ENCODE data around the gene DNAH6.

DNA sequence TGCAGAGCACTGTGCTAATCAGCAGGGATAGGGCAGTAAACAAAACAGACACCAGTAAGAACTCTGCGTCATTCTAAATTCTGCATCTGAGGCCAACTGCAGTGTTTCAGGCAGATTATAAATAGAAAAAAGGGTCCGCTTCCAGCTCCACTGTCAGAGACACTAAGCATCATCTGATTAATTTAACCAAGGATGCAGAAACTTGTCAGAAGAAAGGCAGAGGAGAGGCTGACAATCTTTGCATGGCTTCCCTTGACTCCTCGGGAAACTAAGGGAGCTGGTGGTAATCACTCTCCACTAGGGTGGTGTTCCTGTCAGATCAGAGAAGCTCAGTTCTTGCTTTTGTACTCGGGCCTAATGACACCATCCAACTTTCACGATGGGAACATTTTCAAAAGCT, 123.5 kb downstream of the DNAH6 start:
- TF ChIP-seq, protein P1, sequence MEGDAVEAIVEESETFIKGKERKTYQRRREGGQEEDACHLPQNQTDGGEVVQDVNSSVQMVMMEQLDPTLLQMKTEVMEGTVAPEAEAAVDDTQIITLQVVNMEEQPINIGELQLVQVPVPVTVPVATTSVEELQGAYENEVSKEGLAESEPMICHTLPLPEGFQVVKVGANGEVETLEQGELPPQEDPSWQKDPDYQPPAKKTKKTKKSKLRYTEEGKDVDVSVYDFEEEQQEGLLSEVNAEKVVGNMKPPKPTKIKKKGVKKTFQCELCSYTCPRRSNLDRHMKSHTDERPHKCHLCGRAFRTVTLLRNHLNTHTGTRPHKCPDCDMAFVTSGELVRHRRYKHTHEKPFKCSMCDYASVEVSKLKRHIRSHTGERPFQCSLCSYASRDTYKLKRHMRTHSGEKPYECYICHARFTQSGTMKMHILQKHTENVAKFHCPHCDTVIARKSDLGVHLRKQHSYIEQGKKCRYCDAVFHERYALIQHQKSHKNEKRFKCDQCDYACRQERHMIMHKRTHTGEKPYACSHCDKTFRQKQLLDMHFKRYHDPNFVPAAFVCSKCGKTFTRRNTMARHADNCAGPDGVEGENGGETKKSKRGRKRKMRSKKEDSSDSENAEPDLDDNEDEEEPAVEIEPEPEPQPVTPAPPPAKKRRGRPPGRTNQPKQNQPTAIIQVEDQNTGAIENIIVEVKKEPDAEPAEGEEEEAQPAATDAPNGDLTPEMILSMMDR (IDR thresholded peaks at IDR 0.05) = no peak
- TF ChIP-seq POLR2AphosphoS5 (IDR thresholded peaks at IDR 0.05) (no peak), EP300 (IDR thresholded peaks at IDR 0.05) (no peak), POLR2A (IDR thresholded peaks at IDR 0.05) (no peak)

Data from gastroesophageal sphincter (tissue), 3 donors.